GM21447 (cell line): ENCODE measurements around the gene MACROD2.

ENCODE experiments used
- ATAC-seq: cut with Tn5 transposase; IDR thresholded peaks from one replicate; pipeline ENCODE4 v1.9.1; 2021; ENCODE audit not compliant: unreplicated experiment

The MACROD2 gene

DNA sequence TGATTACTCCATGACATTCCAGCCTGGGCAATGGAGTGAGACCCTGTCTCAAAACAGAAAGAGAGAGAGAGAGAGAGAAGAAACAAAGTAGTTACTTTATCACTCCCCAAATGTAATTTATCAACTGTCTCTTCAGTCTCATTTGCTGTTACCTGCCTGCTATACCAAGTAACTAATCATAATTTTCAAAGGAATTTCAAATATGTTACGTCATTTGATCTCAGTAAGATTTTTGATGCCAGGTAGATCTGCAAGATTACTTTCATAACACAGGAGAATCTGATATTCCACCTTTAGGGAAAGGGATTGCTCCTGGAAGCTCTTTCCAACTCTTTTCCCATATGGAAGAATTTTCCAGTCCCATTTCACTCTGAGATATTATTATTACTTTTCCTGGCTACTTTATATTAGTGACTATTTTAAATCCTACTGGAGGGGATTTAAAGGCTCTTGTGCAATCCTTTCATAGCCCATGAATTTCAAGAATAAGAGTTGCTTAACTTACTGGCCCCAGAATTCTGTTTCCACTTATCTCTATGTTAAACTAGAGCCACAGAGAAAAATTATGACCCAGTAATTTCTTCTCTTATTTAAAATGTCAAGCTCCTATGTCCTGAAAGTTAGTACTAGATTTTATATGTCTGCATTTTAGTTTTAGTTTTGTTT, 732.3 kb downstream of the MACROD2 start:
- ATAC-seq: no peak

DNA sequence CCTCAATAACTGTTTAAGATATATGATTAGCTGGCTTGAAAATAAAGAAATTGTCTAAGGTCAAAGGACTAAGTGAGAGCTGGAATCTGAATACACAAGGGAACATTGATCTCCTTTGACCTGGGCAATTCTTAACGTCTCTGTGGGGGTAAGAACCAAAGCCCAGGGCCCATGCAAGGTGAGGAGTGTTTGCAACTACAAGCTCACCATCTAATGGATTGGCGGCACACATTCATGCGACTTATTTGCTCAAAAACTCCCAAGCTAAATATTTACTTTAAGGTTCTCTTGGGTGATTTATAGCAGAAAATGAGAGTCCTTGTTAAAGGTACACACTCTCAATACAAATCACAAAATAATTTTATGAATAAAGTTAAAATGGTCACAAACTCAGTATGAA, 734.1 kb downstream of the MACROD2 start:
- no peak for ATAC-seq

DNA sequence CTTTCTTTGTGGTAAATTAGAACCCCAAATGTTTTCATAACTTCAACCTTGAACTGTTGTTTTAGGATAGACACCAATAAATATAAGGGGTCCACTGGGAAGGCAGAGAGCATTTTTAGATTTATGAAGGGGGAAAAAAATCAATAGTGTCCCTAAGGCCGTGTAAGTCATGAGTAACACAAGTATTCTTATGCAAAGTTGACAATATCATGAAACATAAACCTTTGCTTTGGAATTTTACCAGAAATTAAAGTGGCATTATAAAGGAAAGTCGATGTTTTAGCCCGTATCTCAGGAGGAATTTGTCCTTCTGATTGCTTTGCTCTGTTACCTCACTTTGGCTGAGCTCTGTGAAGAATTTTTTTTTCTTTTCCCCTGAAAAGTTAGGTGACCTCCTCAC, 737.0 kb downstream of the MACROD2 start:
- ATAC-seq: no peak

DNA sequence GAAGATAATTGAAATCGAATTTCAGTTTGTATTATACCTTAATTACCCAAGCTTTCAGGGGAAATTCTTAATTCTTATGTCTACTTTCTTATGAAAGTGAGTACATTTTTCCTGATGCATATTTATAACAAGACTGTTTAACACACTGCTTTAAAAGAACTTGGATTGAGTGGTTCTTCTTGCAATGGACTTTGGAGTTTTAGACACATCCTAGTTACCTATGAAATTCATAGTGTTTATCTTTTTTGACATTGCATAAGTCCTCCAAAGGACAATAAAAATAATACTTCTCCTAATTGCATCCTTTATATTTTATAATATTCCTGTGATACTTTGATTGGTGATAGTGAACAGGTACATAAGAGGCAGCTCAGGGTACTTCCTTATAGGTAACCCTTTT, 737.7 kb downstream of the MACROD2 start:
- no peak for ATAC-seq

DNA sequence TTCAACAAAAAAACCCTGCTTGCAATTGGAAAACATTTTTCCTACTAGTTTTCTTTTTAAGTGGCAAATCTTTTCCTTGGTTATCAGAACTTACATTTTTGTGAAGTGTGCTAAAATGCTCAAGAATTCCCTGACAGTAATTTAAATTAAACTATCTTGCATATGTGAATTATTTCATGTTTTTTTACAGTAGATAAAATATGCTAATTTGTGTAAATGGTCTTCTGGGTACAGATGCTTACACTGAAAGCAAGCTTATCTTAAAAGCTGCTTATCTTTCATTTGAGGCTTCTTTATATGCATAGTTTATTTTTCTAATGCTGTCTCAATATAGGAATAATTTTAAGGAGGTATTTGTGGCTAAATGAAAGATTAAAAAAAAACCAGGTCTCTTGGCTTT, 745.1 kb downstream of the MACROD2 start:
- ATAC-seq: no peak

DNA sequence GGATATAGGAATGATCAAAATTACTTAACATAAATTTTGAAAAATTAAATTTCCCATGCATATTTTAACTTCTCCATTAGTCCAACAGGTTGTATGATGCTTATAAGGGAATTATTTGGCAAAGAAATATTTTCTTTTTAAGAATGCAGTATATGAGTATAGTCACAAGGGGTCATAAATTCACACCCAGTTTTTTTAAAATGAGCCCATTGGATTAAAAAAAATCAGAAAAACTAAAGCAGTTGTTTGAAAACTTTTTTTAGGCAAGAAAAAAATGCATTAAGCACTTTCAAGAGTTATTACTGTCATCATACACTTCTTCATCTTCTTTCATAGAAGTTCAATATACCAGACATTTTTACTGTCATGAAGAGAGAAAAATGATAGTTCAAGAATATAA, 746.3 kb downstream of the MACROD2 start:
- no peak for ATAC-seq

DNA sequence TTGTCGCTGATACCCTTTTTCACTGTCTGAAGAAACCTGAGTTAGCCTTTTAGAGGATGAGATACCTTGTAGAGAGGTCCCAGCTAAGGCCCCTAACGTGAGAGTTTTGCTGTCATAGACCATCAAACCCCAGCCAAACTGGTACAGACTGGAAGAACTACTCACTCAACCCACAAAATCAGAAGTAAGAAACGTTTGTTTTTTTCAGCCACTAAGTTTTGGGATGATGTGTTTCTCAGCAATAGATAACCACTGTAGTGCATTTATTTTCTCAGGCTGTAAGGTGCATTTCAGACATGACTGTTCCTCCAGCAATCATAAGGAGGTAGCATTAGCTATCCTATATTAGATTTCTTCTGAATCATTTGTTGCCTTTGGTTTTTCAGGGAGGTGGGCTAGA, 749.4 kb downstream of the MACROD2 start:
- ATAC-seq: peak; percentile 66

DNA sequence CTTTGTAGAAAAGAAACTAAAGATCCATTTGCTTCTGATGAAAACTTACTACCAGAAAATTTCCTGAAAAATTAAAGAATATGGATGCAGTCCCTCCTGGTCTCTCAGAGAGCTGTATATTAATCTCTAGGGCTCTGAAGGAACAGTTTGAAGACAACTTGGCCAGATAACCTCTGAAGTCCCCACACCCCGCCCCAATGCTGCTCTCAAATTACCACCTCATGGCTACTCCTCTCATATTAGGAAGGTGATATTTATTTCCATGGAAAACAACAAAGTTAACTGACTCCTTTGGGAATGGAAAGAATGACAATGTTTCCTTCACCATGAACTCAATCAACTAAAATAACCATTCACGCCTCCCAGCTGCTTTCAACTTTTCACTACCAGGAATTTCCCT, 750.5 kb downstream of the MACROD2 start:
- ATAC-seq: no peak

DNA sequence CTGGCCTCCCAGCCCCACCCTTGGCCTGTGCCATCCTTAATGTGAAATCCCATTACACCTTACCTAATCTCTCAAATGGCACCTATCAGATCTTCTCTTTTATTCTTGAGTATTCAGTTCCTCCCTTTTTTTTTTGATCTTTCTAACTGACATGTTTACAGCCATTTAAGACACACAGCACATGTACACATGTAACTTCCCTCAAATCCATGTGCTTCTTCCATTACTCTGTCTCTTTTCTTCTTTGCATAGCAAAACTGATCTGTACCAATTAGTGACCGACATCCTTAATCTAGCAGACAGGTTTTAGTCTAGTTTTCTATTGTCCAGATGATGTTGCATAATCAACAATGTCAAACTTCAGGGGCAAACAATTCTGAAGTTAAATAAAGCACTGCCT, 755.9 kb downstream of the MACROD2 start:
- ATAC-seq: no peak

DNA sequence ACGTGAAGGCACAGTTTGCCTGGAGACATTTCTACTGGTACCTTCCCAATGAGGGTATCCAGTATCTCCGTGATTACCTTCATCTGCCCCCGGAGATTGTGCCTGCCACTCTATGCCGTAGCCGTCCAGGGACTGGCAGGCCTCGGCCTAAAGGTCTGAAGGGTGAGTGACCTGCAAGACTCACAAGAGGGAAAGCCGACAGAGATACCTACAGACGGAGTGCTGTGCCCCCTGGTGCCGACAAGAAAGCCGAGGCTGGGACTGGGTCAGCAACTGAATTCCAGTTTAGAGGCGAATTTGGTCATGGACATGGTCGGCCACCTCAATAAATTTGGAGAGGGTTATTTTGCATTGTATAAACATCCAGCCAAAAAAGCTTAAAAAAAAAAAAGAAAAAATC, 762.4 kb downstream of the MACROD2 start:
- no peak for ATAC-seq

DNA sequence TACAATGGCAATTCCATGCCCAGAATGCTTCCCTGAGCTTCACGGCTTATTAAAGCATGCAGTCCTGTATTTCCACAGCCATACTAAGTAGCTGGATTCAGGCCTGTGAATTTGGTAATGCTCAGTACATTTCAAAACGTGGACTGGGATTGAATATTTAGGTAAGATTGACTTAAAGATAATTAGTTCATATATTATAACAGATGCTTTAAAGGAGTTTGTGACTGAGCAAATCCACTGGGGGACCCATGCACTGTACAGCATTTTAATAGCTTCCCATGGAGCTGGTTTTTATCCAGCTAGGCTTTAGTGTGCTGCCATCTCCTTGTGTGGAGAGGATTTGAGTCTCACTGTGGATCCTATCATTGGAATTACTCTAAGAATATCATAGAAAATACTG, 763.0 kb downstream of the MACROD2 start:
- no peak for ATAC-seq

DNA sequence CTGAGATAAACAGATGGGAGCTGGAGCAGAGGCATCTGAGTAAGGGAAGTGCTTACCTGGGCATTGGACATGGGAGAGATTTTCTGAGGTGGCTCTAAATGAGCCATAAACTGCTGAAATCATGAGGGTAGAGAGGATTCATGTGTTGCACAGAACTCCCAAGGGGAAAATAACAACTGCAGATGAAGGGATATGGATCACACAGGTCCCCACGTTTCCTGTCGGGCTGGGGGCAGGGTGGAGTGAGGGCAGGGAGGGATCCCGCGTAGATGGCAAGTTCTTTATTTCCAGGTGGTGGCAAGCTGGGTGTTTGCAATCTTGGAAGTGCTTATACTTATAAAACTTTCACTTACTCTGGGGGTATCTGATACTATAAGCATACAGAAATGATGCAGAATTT, 764.7 kb downstream of the MACROD2 start:
- ATAC-seq: no peak

DNA sequence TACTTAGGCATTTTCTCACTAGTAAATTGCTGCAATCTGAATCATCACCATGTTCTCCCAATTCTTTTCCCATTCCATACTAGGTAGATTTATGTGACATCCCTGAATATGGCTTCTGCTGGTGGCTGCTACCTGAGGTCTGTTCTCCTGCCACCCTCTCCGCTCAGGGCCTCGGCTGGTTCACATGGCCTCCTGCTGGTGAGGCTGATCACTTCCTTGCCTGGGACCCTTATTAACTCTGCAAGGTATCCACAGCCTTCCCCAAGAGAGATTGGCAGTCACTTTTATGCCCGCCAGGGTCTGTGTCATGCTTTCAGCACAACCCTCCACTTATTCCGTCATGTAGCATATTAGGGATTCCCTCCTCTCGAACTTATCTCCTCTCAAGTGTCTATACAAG, 766.6 kb downstream of the MACROD2 start:
- ATAC-seq: no peak

DNA sequence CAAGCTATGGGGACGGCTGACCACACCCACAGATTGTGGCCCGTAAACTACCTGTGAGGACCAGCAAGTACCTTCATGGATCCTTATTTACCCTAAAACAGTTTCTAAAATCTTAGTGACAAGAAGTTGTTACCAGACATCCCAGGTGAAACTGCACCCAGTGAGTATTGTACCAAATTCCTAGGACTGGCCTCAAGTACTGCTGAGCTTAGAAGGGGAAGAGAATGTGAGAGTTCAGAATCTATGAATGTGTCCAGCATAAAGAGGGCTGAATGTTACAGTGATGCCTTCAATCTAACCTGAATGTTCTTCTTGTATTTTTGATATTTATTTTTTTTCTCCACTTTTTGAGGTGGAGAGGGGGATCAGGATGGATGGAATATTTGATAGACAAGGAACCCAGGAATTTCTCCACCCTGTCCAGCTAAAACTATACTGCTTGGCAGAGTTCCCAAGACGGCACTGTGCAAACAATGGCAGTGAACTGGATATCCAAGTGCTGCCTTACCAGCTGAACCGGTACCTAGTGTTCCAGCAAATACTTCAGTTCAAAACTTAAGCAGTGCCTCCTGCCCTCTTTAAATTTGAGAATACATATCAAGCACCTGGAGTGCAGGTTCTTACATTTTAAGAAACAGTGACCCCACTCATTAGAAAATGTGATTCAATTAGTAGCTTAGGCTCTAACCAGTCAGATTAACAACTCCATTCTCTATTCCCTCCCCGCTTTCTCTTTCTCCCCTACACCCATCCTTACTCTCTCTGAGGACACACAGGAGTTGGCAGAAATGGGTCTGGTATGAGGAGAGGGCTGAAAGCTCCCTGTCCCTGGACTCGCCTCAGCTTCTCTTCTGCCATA, 769.4 kb downstream of the MACROD2 start:
- ATAC-seq: no peak

DNA sequence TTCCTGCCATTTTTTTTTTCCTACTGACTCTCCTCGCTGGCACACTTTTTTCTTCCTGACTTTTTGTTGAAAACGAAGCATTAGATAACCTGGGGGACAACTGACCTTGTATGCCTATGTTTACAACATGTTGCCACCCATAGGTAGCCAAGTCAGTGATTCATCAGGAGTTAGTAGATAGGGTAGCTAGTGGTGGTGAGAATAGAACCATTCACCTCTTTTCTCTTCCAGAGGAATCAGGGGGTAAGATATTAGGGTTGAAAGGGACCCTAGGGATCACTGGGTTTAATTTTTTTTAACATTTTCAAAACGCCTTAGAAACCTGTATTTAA, 770.0 kb downstream of the MACROD2 start:
- ATAC-seq: no peak

DNA sequence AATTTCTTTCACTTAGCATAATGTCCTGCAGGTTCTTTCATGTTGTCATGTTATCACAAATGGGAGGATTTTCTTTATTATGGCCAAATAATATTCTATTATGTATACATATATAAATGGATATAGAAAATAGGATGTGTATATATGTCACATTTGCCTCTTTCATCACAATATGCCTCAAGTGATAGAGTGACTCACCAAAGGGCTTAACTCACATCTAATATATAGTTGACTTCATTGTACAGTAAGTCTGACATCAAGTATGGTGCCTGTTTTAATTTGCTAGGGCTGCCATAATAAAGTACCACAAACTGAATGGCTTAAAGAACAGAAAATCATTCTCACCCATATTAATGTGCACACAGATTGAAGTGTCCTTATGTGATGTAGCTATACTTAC, 778.2 kb downstream of the MACROD2 start:
- no peak for ATAC-seq

DNA sequence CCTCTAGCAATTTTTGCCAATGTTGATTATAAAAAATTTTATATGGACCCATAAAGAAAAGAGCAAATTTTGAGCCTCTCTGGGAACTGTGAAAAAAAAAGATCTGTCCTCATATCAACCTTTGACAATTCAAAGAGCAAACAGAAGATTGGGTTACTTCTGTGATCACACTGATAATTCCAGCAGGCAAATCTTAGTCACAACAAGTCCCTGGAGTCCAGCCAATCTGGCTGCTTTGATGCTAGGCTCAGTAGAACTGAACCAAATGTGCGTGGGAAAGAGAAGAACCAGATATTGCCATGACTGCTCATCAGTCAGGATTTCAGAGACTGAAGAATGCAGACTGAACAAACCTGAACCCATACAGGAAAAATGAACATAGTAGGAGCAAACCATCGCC, 780.5 kb downstream of the MACROD2 start:
- no peak for ATAC-seq

DNA sequence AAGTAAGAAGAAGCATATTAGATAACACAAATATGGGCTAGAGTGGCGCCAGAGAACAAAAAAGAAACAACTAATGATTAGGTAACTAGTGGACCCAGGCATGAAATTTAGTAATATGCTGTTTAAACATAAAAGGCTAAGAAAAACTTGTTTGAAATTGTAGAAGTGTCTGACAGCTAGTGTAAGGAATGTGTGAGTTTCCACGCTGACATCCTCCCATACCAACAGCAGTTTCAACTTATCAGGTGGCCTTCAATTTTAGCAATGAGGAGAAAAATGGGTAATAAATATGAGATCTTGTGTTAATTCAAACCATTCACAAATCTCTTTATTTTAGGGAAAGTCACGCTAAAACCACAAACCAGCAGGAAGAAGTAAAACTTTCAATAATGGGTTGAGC, 782.3 kb downstream of the MACROD2 start:
- ATAC-seq: no peak

DNA sequence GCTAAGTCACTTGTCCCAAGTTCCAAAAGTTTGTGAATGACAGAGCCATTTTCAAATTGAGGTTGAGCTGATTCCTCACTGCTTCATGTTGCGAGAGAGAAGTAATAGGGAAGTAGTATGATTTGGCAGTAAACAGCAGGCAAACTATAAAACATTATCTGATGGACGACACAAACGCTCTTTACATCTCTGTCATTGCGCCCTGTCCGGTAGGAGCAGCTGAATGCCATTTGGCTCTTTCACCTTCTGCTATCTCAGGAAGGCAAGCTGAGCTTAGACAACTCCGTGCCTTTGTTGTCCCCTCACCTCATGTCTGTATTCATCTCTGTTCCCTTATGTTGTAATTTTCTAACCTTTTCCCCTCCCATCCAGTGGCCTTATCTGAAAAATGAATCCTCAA, 782.8 kb downstream of the MACROD2 start:
- no peak for ATAC-seq

DNA sequence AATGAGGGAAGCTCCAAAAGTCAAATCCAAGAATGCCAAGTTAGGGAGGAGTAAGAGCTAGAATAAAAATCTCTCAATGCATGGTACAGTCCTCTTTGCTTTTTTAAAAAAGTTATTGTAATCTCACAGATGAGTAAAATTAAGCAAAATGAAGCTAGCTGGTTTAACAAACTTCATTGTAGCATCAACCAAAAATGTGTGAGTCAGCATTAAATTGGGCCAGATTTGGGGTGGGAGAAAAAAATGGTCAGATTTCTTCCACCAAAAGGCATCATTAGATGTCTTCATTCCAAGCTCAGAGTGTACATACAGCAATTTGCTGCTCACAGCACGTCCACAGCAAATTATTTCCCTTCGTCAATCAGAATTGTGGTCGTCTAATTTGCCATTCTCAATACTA, 783.6 kb downstream of the MACROD2 start:
- no peak for ATAC-seq

DNA sequence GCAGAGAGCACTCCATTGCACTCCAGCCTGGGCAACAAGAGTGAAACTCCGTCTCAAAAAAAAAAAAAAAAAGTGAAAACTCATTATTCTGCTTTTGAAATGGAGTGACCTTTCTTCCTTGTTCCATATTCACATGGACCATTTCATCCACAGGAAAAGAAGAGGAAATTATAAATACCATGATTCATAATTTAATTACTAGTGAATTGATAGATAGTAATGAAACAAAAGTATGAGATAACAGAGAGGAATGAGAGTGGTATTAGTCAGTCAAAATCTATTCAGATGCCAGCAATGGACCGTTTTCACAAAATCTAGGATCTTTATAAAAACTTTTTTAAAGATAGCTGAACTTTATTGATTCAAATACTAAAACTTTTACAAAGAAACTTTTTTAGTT, 785.2 kb downstream of the MACROD2 start:
- no peak for ATAC-seq

DNA sequence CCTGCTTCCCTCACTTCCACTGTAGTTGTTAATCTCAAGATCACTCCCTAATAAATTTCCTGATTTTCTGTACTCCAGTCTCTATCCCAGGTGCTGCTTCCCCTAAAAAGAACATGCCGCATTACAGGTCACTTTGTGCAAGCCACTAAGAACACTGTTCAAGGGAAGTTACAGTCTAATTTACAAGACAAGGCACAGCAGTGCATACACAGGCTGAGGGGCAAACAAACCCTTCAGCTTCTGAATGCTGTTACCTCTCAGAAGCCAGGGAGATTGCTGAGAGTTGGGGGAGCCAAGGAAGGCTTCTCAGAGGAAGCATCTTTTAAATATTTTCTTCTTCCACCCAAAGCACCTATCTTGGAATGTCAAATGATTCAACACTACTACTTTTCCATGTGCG, 787.4 kb downstream of the MACROD2 start:
- no peak for ATAC-seq

DNA sequence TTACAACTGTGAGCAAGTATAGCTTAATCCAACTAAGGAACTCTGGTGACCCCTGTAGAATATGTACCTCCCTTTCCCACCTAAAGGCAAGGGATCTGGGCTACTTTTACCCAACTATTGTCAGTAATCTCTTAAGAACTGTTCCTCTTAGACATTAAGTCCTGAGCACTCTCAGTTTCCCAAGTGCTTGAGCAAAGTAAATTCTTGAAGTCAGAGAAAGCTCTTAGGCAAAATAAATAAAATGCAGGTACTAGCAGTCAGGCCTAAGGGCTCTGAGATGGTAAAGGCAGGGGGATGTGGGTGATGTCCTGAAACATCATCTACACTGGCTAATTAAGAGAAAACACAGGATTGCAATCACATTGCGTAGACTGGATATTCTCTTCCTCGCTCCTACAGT, 788.5 kb downstream of the MACROD2 start:
- no peak for ATAC-seq
